ENCODE measurements around the gene MFSD6.

DNA sequence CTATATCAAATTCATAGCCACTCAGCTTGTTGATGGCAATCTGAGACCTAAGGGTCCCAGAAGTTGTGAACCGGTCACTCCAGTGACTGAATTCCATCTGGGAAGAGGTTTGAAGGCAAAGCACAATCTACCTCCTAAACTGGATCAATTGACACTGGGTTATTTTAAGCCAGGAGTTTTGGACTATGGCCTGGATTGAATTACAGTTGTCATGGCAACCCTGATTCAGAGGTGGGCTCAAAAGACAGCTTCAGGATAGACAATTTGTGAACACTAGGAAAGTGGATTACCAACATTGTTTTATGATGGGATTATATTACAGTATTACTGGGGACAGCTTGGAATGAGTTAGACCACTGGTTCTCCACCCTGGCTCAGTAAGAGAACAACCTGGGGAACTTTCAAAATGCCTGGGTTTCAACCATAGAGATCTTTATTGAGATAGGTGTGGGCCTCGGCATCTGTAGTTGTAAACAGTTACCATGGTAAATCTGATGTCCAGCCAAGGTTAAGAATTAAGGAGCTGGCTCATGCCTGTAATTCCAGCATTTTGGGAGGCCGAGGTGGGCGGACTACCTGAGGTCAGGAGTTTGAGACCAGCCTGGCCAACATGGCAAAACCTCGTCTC, 58.8 kb downstream of the MFSD6 start:
- TF ChIP-seq, protein P1, sequence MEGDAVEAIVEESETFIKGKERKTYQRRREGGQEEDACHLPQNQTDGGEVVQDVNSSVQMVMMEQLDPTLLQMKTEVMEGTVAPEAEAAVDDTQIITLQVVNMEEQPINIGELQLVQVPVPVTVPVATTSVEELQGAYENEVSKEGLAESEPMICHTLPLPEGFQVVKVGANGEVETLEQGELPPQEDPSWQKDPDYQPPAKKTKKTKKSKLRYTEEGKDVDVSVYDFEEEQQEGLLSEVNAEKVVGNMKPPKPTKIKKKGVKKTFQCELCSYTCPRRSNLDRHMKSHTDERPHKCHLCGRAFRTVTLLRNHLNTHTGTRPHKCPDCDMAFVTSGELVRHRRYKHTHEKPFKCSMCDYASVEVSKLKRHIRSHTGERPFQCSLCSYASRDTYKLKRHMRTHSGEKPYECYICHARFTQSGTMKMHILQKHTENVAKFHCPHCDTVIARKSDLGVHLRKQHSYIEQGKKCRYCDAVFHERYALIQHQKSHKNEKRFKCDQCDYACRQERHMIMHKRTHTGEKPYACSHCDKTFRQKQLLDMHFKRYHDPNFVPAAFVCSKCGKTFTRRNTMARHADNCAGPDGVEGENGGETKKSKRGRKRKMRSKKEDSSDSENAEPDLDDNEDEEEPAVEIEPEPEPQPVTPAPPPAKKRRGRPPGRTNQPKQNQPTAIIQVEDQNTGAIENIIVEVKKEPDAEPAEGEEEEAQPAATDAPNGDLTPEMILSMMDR (IDR thresholded peaks at IDR 0.05) = no peak
- TF ChIP-seq, protein P2, sequence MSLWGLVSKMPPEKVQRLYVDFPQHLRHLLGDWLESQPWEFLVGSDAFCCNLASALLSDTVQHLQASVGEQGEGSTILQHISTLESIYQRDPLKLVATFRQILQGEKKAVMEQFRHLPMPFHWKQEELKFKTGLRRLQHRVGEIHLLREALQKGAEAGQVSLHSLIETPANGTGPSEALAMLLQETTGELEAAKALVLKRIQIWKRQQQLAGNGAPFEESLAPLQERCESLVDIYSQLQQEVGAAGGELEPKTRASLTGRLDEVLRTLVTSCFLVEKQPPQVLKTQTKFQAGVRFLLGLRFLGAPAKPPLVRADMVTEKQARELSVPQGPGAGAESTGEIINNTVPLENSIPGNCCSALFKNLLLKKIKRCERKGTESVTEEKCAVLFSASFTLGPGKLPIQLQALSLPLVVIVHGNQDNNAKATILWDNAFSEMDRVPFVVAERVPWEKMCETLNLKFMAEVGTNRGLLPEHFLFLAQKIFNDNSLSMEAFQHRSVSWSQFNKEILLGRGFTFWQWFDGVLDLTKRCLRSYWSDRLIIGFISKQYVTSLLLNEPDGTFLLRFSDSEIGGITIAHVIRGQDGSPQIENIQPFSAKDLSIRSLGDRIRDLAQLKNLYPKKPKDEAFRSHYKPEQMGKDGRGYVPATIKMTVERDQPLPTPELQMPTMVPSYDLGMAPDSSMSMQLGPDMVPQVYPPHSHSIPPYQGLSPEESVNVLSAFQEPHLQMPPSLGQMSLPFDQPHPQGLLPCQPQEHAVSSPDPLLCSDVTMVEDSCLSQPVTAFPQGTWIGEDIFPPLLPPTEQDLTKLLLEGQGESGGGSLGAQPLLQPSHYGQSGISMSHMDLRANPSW (CRISPR knock-in tag; conservative IDR thresholded peaks at IDR 0.05; ENCODE audit: low read depth) = no peak
- TF ChIP-seq ZNF317 (CRISPR knock-in tag; IDR thresholded peaks at IDR 0.05; ENCODE audit: borderline replicate concordance, low read depth) (no peak), NR2C2 (CRISPR knock-in tag; IDR thresholded peaks at IDR 0.05) (no peak), RELA (CRISPR knock-in tag; IDR thresholded peaks at IDR 0.05; ENCODE audit: borderline replicate concordance) (no peak), NR3C1 (CRISPR knock-in tag; conservative IDR thresholded peaks at IDR 0.05; ENCODE audit: low read depth) (no peak), SP1 (CRISPR knock-in tag; conservative IDR thresholded peaks at IDR 0.05) (no peak), ESRRA (CRISPR knock-in tag; IDR thresholded peaks at IDR 0.05; ENCODE audit: borderline replicate concordance) (no peak), CBFB (CRISPR knock-in tag; IDR thresholded peaks at IDR 0.05; ENCODE audit: low read depth) (no peak), FOXJ3 (CRISPR knock-in tag; IDR thresholded peaks at IDR 0.05; ENCODE audit: borderline replicate concordance) (no peak), MXD4 (CRISPR knock-in tag; IDR thresholded peaks at IDR 0.05; ENCODE audit: borderline replicate concordance) (no peak)
- TF ChIP-seq, protein P3, sequence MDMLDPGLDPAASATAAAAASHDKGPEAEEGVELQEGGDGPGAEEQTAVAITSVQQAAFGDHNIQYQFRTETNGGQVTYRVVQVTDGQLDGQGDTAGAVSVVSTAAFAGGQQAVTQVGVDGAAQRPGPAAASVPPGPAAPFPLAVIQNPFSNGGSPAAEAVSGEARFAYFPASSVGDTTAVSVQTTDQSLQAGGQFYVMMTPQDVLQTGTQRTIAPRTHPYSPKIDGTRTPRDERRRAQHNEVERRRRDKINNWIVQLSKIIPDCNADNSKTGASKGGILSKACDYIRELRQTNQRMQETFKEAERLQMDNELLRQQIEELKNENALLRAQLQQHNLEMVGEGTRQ (CRISPR knock-in tag; IDR thresholded peaks at IDR 0.05) = no peak
